Measurements from ENCODE around the gene TK1. TPM values are rescaled to one million over a fixed set of nuclear protein-coding genes. Genes with fewer than 3 reads are reported as not detected.

TK1 gene
- total RNA-seq, 4 donors from 2014 or later, result 1.4 to 10.6 (median 3.1) TPM

GRCh38 chr17:78146881-78147280 is 40.0 kb downstream of the TK1 start:
- TF ChIP-seq CTCF (IDR thresholded peaks at IDR 0.05), result no peak
- no peak for ATAC-seq (ENCODE audit: low FRiP score)
- no peak for DNase-seq (ENCODE audit: low spot score)

DNA sequence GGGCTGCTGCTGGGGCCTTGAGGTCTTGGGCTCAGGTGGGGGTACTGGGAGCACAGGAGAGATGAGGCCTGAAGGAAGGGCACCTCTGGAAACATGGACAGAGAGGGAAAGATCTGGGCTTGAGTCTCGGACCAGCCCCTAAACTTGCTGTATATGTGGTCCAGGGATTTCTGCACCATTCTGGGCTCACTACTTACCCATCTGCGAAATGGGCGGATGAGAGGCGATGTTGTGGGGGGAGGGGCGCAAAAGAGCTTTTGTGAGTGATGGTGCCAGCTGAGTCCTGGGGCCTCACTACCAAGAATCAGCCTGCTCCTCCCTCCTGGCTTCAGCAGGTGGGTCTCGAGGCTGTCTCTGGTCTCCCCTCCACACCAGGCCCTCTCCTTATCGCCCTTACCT is 40.4 kb downstream of the TK1 start:
- ATAC-seq (ENCODE audit: low FRiP score) (no peak), DNase-seq (ENCODE audit: low spot score) (no peak)
- no peak for TF ChIP-seq CTCF (IDR thresholded peaks at IDR 0.05)

DNA sequence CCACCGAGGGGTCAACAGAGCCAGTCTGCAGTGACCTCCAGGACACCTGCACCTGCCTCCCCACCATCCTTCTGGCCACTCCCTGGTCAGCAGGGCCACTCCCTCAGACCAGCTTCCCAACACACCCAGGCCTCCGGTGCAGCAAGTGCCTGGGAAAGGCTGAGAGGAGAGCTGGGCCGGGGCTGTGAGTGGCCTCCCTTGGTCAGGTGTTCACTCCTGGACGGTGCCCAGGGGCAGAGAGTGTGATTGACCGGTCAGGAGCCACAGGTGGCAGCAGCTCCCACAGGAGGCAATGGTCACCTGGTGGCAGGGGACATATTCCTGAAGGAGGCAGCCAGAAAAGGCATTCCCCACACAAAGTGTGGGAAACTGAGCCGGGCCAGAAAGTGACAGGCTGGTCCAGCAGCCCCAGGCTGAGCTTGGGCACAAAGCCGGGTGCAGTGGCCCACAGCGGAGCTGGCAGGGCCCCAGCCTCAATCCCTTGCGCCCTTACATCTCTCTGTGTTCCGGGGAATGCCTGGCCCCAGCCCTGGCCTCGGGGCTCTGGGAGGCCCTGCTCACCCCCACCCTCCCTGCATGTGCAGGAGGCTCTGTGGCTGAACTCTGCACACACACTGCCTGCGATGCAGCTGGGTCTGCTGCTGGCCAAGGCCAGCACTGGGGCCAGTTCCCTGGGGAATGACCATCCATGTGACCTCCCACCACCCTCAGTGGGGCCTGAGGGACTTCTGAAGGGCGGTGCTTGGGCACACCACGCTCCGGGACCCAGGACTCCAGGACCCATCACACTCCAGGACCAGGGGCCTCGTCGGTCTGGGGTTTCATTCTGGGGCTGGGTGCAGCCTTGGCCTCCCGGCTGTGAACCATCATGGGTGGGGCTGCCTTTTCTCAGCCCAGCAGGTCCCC is 41.9 kb downstream of the TK1 start:
- no peak for DNase-seq (ENCODE audit: low spot score)
- TF ChIP-seq CTCF (IDR thresholded peaks at IDR 0.05), result no peak
- ATAC-seq (ENCODE audit: low FRiP score), result no peak

DNA sequence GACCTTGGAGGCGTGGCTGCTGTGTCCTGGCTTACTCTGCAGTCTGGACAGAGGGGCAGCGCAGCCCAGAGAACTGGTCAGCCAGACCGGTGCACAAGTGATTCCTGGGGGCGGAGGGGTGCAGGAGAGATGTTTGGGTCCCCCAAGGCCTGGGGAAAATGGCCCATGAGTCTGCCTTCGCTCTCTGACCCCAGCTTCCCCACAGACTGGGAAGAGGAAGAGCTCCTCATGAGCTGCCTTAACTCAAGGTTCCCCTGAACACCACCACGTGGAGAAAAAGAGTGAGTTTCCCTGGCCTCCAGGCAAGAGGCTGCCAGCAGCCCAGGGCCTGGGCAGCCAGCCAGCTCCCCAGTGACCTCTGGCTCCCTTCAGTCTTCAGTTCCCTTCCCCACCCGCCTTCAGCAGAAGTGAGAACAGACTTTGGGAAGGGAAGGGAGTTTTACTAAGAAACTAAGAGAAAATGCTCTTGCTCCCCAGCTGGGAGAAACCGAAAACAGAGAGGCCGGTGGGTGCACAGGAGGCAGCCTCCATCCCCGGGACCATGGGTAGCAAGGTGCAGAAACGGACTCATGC is 42.6 kb downstream of the TK1 start:
- ATAC-seq (ENCODE audit: low FRiP score) (no peak), DNase-seq (ENCODE audit: low spot score) (no peak)
- no peak for TF ChIP-seq CTCF (IDR thresholded peaks at IDR 0.05)

- ATAC-seq (ENCODE audit: low FRiP score), result no peak
- DNase-seq (ENCODE audit: low spot score), result no peak
- TF ChIP-seq CTCF (IDR thresholded peaks at IDR 0.05), result no peak
Measured at GRCh38 chr17:78143214-78144146, 43.4 kb downstream of the TK1 start.

- ATAC-seq (ENCODE audit: low FRiP score), result no peak
- DNase-seq (ENCODE audit: low spot score), result no peak
- TF ChIP-seq CTCF (IDR thresholded peaks at IDR 0.05), result no peak
Measured at GRCh38 chr17:78142119-78142861, 44.6 kb downstream of the TK1 start.
